RCC 7860 (cell line): ENCODE measurements around the gene REP15.
A peak's percentile ranks its signal among the peaks of the same experiment; 100 is the strongest.
"Not testable (repeated sequence)": the region's sequence is repeated elsewhere in the genome, so short reads cannot be mapped to it uniquely, and the experiment has no call there.

ENCODE experiments used
- DNase-seq: peaks from one replicate; pipeline ENCODE4 v3.0.0-alpha.2; 2015; ENCODE audit warnings: low spot score
- FAIRE-seq: peaks from 2 replicates; lab custom pipeline; 2012; peaks lifted over from hg19 to GRCh38; lab: Jason Lieb, UNC

The REP15 gene

GRCh38 chr12:27696293-27696652, at the start of gene REP15:
TSS of gene REP15 (plus strand) at chr12:27696447. CDS start at chr12:27696563, 116 bp downstream.
- no peak for DNase-seq
- FAIRE-seq = no peak

GRCh38 chr12:27650011-27650410, 46.2 kb upstream of the REP15 start:
- no peak for FAIRE-seq
- no peak for DNase-seq

- FAIRE-seq = no peak
- no peak for DNase-seq
These were observed 45.0 kb upstream of the REP15 start for GRCh38 chr12:27651201-27651600.

- peak; percentile 84 for FAIRE-seq
- DNase-seq = peak; percentile 54
These were observed 44.0 kb upstream of the REP15 start for GRCh38 chr12:27652174-27652763.

GRCh38 chr12:27653661-27654060, 42.6 kb upstream of the REP15 start:
- FAIRE-seq (no peak), DNase-seq (no peak)

GRCh38 chr12:27655476-27655875, 40.8 kb upstream of the REP15 start:
- DNase-seq, FAIRE-seq: not testable (repeated sequence)

GRCh38 chr12:27657296-27657695, 39.0 kb upstream of the REP15 start:
- no peak for DNase-seq
- no peak for FAIRE-seq

- no peak for FAIRE-seq
- no peak for DNase-seq
These were observed 30.5 kb upstream of the REP15 start for GRCh38 chr12:27665704-27666103.

- DNase-seq (no peak), FAIRE-seq (no peak)
These were observed 29.7 kb upstream of the REP15 start for GRCh38 chr12:27666510-27666909.

GRCh38 chr12:27667540-27667939, 28.7 kb upstream of the REP15 start:
- FAIRE-seq = no peak

GRCh38 chr12:27672051-27672450, 24.2 kb upstream of the REP15 start:
- FAIRE-seq = no peak
- DNase-seq = no peak

More at GRCh38 chr12:27667540-27667939, 28.7 kb upstream of the REP15 start:
- peak; percentile 57 for DNase-seq

- no peak for FAIRE-seq
- no peak for DNase-seq
These were observed 23.6 kb upstream of the REP15 start for GRCh38 chr12:27672643-27673042.

GRCh38 chr12:27673101-27673718, 23.0 kb upstream of the REP15 start:
- no peak for FAIRE-seq
- no peak for DNase-seq

GRCh38 chr12:27674989-27675388, 21.3 kb upstream of the REP15 start:
- DNase-seq = no peak
- FAIRE-seq = no peak

- no peak for DNase-seq
- no peak for FAIRE-seq
These were observed 15.6 kb upstream of the REP15 start for GRCh38 chr12:27680619-27681018.

GRCh38 chr12:27682534-27682933, 13.7 kb upstream of the REP15 start:
- DNase-seq = no peak
- no peak for FAIRE-seq

- no peak for FAIRE-seq
These were observed 11.0 kb upstream of the REP15 start for GRCh38 chr12:27685274-27685673.

GRCh38 chr12:27686147-27686546, 10.1 kb upstream of the REP15 start:
- no peak for FAIRE-seq

More at GRCh38 chr12:27685274-27685673, 11.0 kb upstream of the REP15 start:
- no peak for DNase-seq

GRCh38 chr12:27688671-27689070, 7.6 kb upstream of the REP15 start:
- DNase-seq (no peak), FAIRE-seq (no peak)

More at GRCh38 chr12:27686147-27686546, 10.1 kb upstream of the REP15 start:
- DNase-seq = no peak

GRCh38 chr12:27689558-27690180, 6.6 kb upstream of the REP15 start:
- FAIRE-seq = no peak
- no peak for DNase-seq

- FAIRE-seq (no peak), DNase-seq (no peak)
These were observed 2.8 kb upstream of the REP15 start for GRCh38 chr12:27693403-27693802.
